GM12873 (cell line): ENCODE results near the gene GPC5.

Experiments
- CTCF ChIP-seq: IDR thresholded peaks from 2 replicates; pipeline ENCODE4 v1.5.1; 2012; ENCODE audit warnings: low read depth, mild to moderate bottlenecking, moderate library complexity, low read length, control low read depth; ENCODE audit not compliant: insufficient read depth; ENCODE audit errors: missing control alignments

GPC5 gene

DNA sequence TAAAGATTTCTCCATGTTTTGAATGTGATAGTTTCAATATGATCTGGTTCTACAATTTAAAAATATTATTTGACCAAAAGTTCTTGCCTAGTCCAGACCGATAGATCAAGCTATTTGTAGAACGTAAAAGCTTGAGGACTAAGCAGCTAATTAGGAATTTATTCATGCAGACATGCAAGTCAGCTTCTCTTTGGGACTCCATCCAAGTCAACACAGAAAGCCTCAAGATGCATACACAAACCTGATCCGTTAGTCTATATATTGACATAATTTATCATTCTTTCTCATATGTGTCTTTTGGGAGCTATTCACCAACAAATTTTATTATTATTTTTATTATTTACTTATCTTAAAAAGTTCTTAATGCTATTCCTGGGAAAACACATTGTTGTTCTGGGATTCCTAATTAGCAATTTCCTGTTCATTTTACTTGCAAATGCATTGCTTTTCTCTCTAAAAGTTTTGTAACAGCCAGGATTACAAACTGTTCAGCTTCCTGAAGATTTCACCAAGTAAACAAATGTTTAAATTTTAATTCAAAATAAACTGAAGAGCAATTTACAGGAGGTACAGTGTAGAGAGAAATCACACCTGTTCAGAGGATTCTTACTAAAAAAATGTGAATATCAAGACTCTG lies 375.3 kb downstream of the GPC5 start:
- TF ChIP-seq CTCF = no peak

DNA sequence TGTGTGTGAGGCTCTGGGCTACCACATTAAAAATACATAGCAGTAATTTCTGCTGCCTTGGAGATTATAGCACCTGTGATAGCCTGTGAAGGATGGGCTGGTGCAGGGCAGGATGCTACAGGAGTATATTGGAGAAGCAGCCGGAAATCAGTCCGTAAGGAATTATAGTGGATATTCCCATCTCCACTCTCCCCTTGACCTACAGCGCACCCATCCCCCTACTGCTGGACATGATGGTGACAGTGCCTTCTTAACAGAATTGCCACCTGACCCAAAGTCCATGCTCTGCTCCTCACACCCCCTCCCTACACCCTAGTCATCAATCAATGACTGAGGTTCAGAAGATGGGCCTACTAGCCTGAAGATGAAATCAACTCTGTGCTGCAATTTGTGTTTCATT lies 376.0 kb downstream of the GPC5 start:
- no peak for TF ChIP-seq CTCF

DNA sequence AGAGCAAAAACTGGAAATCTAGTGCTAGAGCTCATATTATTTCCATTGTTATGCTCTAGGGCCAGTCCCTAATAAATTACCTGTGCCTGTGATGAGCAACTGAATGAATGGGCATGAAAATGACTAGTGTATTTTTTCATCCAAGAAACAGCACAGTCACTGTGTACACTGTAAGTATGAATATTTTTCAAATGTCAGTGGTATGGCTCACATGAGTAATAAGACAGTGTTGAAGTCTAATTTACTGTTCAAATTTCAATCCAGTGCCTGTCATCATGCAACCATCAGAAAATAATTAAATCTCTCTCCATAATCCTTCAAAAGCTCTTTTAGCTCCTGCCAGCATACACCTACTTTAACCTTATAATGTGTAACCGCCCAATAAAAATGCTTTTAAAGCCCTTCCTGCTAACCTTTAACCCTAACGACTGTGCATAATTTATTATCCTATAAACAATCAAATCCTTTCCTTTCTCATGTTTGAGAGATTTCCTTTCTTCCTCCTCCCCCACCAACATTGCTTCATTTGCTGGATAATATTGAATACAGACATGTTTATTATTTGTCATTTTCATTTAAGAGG lies 378.3 kb downstream of the GPC5 start:
- TF ChIP-seq CTCF = no peak

DNA sequence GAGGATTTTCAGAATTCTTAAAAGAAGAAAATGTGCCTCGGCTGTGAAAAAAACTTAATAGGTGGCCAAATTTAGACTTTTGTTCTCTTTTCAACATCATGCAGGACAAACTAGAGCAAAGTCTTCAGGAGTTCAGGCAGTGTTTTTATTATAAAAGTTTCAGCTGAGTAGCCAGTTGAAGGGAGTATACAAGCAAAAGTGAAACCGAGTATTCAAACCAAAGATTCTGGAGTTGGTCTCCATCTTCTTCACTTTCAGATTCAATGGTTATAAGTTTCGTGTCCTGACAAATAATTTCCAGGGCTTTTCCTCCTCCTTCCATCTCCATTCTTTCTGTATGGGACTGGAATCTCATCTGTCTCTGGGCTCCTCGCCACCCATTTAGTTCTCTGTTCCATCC lies 379.7 kb downstream of the GPC5 start:
- no peak for TF ChIP-seq CTCF

GRCh38 chr13:91781982-91782691 lies 383.7 kb downstream of the GPC5 start:
- peak; percentile 17 for TF ChIP-seq CTCF

GRCh38 chr13:91785431-91786119 lies 387.2 kb downstream of the GPC5 start:
- TF ChIP-seq CTCF = no peak

GRCh38 chr13:91792054-91792453 lies 393.6 kb downstream of the GPC5 start:
- TF ChIP-seq CTCF = no peak
